ENCODE measurements around the gene APH1B.

The APH1B gene

DNA sequence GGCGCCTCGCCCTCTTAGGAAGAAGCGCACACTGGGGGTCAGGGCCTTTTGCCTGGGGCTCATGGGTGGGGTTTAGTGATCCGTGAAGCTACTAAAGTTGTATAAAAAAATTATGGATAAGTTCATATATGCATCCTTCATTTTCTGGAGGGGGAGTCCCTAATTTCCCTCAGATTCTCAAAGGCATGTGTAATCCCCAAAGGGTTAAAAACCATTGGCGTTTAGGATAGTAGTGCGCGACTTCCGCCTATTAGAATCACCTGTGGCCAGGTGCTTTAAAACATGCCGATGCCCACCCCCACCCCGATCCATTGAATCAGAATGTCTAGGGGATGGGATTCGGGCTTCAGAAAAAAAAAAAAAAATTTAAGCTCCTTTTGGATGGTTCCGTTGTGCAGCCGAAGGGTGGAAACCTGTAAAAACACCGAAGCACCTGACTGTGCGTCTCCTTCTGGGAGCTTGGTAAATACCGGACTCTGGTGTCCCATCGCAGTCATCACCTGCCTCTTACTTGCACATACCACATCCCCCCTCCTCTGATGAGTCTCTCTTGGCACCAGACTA lies 570 bp downstream of the APH1B start:
- no peak overlapping the region for H2BK15ac ChIP-seq (ENCODE audit: low read length)
- no peak overlapping the region for H2BK120ac ChIP-seq (ENCODE audit: low read depth, low read length)
- H3K4me3 ChIP-seq (ENCODE audit: low read length in 2 of 2): peak overlapping the region in 1 of 2 donors; percentile 92
- H2BK12ac ChIP-seq (ENCODE audit: low read length): no peak overlapping the region
- H3K23ac ChIP-seq (ENCODE audit: low read depth, low read length, poor library complexity): peak overlapping the region; percentile 77
- DNase-seq (ENCODE audit: low spot score): no peak
- WGBS, 2 donors (ENCODE audit: extremely low coverage in 2 of 2, insufficient read length in 2 of 2, insufficient replicate concordance in 1 of 2): no CpG with 5 or more reads among the region's 17 CpGs
- peaks cover 4 to 9% of the 10 kb centered on the region in 2 donors for H3K4me1 ChIP-seq (ENCODE audit: control insufficient read depth in 2 of 2, insufficient read depth in 1 of 2, low read depth in 1 of 2, low read length in 2 of 2)
- no peak overlapping the region for H4K91ac ChIP-seq (ENCODE audit: low read depth, low read length, poor library complexity)
- no peak overlapping the region for H2AK5ac ChIP-seq (ENCODE audit: low read depth, low read length)
- peaks cover 0 to 9% (median 2%) of the 10 kb centered on the region in 3 experiments for H3K27me3 ChIP-seq (ENCODE audit: control insufficient read depth in 3 of 3, insufficient read depth in 3 of 3, low read depth in 1 of 3, low read length in 3 of 3)
- peak overlapping the region; percentile 75 for H3K4me2 ChIP-seq (ENCODE audit: insufficient read depth, low read length, poor library complexity, severe bottlenecking)
- H3K79me1 ChIP-seq (ENCODE audit: low read depth, low read length): no peaks in the 10 kb centered on the region
- no peak overlapping the region for H3K27ac ChIP-seq (replicated peaks; ENCODE audit: low read length)
- H3K18ac ChIP-seq (ENCODE audit: low read length): peak overlapping the region; percentile 93
- no peak overlapping the region for H3K9ac ChIP-seq (ENCODE audit: low read depth, low read length, poor library complexity)
- no peaks in the 10 kb centered on the region for H3K36me3 ChIP-seq (replicated peaks in 1 of 2; ENCODE audit: control insufficient read depth in 2 of 2, insufficient read depth in 2 of 2, low read length in 2 of 2)
- H3K14ac ChIP-seq (ENCODE audit: low read length): peak overlapping the region; percentile 83
- H3K4ac ChIP-seq (ENCODE audit: low read length): no peak overlapping the region
- H2BK5ac ChIP-seq (ENCODE audit: low read length): no peak overlapping the region
- H4K8ac ChIP-seq (ENCODE audit: low read depth, low read length): no peak overlapping the region
- H3K9me3 ChIP-seq (replicated peaks in 1 of 2; ENCODE audit: control insufficient read depth in 2 of 2, insufficient read depth in 1 of 2, low read depth in 1 of 2, low read length in 2 of 2): peaks cover 0 to 2% of the 10 kb centered on the region in 2 donors
- H2AFZ ChIP-seq (ENCODE audit: low read length): no peak overlapping the region

DNA sequence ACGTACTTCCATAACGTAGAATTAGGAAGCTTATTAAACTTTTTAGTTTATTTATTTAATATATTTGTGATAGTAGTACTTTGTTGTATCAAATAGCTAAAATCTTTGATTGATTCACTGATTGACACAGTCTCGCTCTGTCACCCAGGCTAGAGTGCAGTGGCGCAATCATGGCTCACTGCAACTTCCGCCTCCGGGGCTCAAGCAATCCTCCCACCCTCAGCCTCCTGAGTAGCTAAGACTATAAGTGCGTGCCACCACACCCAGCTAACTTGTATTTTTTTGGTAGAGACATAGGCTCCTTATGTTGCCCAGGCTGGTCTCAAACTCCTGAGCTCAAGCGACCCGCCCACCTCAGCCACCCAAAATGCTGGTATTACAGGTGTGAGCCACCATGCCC lies 5.7 kb downstream of the APH1B start:
- Histone ChIP-seq H2AK5ac (ENCODE audit: low read depth, low read length) (no peak overlapping the region), H2BK120ac (ENCODE audit: low read depth, low read length) (no peak overlapping the region), H3K14ac (ENCODE audit: low read length) (no peak overlapping the region), H3K18ac (ENCODE audit: low read length) (no peak overlapping the region), H2AFZ (ENCODE audit: low read length) (no peak overlapping the region), H3K4me2 (ENCODE audit: insufficient read depth, low read length, poor library complexity, severe bottlenecking) (no peak overlapping the region), H2BK5ac (ENCODE audit: low read length) (no peak overlapping the region), H4K8ac (ENCODE audit: low read depth, low read length) (no peak overlapping the region), H3K36me3 (replicated peaks in 1 of 2; ENCODE audit: control insufficient read depth in 2 of 2, insufficient read depth in 2 of 2, low read length in 2 of 2) (no peaks in the 10 kb centered on the region), H3K23ac (ENCODE audit: low read depth, low read length, poor library complexity) (no peak overlapping the region), H3K4me3 (ENCODE audit: low read length in 2 of 2) (no peak overlapping the region), H3K4ac (ENCODE audit: low read length) (no peak overlapping the region), H3K9ac (ENCODE audit: low read depth, low read length, poor library complexity) (no peak overlapping the region), H3K27ac (replicated peaks; ENCODE audit: low read length) (no peak overlapping the region), H3K9me3 (replicated peaks in 1 of 2; ENCODE audit: control insufficient read depth in 2 of 2, insufficient read depth in 1 of 2, low read depth in 1 of 2, low read length in 2 of 2) (no peaks in the 10 kb centered on the region), H3K4me1 (ENCODE audit: control insufficient read depth in 2 of 2, insufficient read depth in 1 of 2, low read depth in 1 of 2, low read length in 2 of 2) (peaks cover 0 to 7% of the 10 kb centered on the region in 2 donors), H2BK15ac (ENCODE audit: low read length) (no peak overlapping the region), H3K79me1 (ENCODE audit: low read depth, low read length) (no peaks in the 10 kb centered on the region), H4K91ac (ENCODE audit: low read depth, low read length, poor library complexity) (no peak overlapping the region), H3K27me3 (ENCODE audit: control insufficient read depth in 3 of 3, insufficient read depth in 3 of 3, low read depth in 1 of 3, low read length in 3 of 3) (peaks cover 0 to 2% (median 0%) of the 10 kb centered on the region in 3 experiments), H2BK12ac (ENCODE audit: low read length) (no peak overlapping the region)
- WGBS, 2 donors (ENCODE audit: extremely low coverage in 2 of 2, insufficient read length in 2 of 2, insufficient replicate concordance in 1 of 2): no CpG with 5 or more reads among the region's 9 CpGs
- DNase-seq (ENCODE audit: low spot score): no peak

DNA sequence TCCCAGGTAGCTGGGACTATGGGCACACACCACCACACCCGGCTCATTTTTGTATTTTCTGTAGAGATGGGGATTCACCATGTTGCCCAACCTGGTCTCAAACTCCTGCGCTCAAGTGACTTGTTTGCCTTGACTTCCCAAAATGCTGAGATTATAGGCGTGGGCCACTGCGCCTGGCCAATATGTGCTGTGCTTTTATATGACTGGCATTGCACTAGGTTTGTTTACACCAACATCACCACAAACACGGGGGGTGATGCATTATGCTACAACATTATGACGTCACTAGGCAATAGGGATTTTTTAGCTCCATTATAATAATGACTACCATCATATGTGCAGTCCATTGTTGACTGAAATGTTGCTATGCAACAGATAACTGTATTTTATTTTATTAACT lies 6.9 kb downstream of the APH1B start:
- Histone ChIP-seq H3K9me3 (replicated peaks in 1 of 2; ENCODE audit: control insufficient read depth in 2 of 2, insufficient read depth in 1 of 2, low read depth in 1 of 2, low read length in 2 of 2) (no peaks in the 10 kb centered on the region), H3K36me3 (replicated peaks in 1 of 2; ENCODE audit: control insufficient read depth in 2 of 2, insufficient read depth in 2 of 2, low read length in 2 of 2) (no peaks in the 10 kb centered on the region), H3K4me2 (ENCODE audit: insufficient read depth, low read length, poor library complexity, severe bottlenecking) (no peak overlapping the region), H3K4ac (ENCODE audit: low read length) (no peak overlapping the region), H2BK5ac (ENCODE audit: low read length) (no peak overlapping the region), H2AFZ (ENCODE audit: low read length) (no peak overlapping the region), H2BK15ac (ENCODE audit: low read length) (no peak overlapping the region), H3K23ac (ENCODE audit: low read depth, low read length, poor library complexity) (no peak overlapping the region), H3K18ac (ENCODE audit: low read length) (no peak overlapping the region), H3K9ac (ENCODE audit: low read depth, low read length, poor library complexity) (no peak overlapping the region), H3K79me1 (ENCODE audit: low read depth, low read length) (no peaks in the 10 kb centered on the region), H4K8ac (ENCODE audit: low read depth, low read length) (no peak overlapping the region), H2BK120ac (ENCODE audit: low read depth, low read length) (no peak overlapping the region), H2BK12ac (ENCODE audit: low read length) (no peak overlapping the region), H3K27ac (replicated peaks; ENCODE audit: low read length) (no peak overlapping the region), H3K27me3 (ENCODE audit: control insufficient read depth in 3 of 3, insufficient read depth in 3 of 3, low read depth in 1 of 3, low read length in 3 of 3) (no peaks in the 10 kb centered on the region), H3K4me1 (ENCODE audit: control insufficient read depth in 2 of 2, insufficient read depth in 1 of 2, low read depth in 1 of 2, low read length in 2 of 2) (peaks cover 0 to 11% of the 10 kb centered on the region in 2 donors), H4K91ac (ENCODE audit: low read depth, low read length, poor library complexity) (no peak overlapping the region), H3K4me3 (ENCODE audit: low read length in 2 of 2) (no peak overlapping the region), H2AK5ac (ENCODE audit: low read depth, low read length) (no peak overlapping the region), H3K14ac (ENCODE audit: low read length) (no peak overlapping the region)
- whole genome bisulfite sequencing, 2 donors (ENCODE audit: extremely low coverage in 2 of 2, insufficient read length in 2 of 2, insufficient replicate concordance in 1 of 2): no CpG with 5 or more reads among the region's 6 CpGs
- no peak for DNase-seq (ENCODE audit: low spot score)

DNA sequence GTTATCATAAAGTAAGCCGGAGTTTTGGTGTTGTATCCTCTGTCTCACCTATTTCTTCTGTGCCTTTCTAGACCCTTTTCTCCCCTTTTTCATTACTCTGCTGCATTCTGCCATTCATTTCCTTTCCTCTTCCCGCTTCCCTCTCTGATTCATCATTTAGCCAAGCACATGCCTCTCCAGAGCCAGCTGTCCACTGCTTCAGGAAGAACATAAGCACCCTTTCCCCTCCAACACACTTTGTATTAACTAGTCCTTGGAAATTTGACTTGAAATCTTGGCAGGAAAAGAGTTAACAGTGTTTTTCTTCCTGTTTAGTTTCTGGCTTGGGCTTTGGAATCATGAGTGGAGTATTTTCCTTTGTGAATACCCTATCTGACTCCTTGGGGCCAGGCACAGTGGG lies 9.7 kb downstream of the APH1B start:
- Histone ChIP-seq H3K9ac (ENCODE audit: low read depth, low read length, poor library complexity) (no peak overlapping the region), H2BK12ac (ENCODE audit: low read length) (no peak overlapping the region), H3K14ac (ENCODE audit: low read length) (no peak overlapping the region), H2BK120ac (ENCODE audit: low read depth, low read length) (no peak overlapping the region), H4K91ac (ENCODE audit: low read depth, low read length, poor library complexity) (no peak overlapping the region), H3K18ac (ENCODE audit: low read length) (no peak overlapping the region), H3K36me3 (replicated peaks in 1 of 2; ENCODE audit: control insufficient read depth in 2 of 2, insufficient read depth in 2 of 2, low read length in 2 of 2) (no peaks in the 10 kb centered on the region), H3K79me1 (ENCODE audit: low read depth, low read length) (no peaks in the 10 kb centered on the region), H3K27ac (replicated peaks; ENCODE audit: low read length) (no peak overlapping the region), H3K4me2 (ENCODE audit: insufficient read depth, low read length, poor library complexity, severe bottlenecking) (no peak overlapping the region), H3K27me3 (ENCODE audit: control insufficient read depth in 3 of 3, insufficient read depth in 3 of 3, low read depth in 1 of 3, low read length in 3 of 3) (no peaks in the 10 kb centered on the region), H2BK15ac (ENCODE audit: low read length) (no peak overlapping the region), H2BK5ac (ENCODE audit: low read length) (no peak overlapping the region), H3K23ac (ENCODE audit: low read depth, low read length, poor library complexity) (no peak overlapping the region), H4K8ac (ENCODE audit: low read depth, low read length) (no peak overlapping the region), H3K4me3 (ENCODE audit: low read length in 2 of 2) (no peak overlapping the region), H3K9me3 (replicated peaks in 1 of 2; ENCODE audit: control insufficient read depth in 2 of 2, insufficient read depth in 1 of 2, low read depth in 1 of 2, low read length in 2 of 2) (no peaks in the 10 kb centered on the region), H2AFZ (ENCODE audit: low read length) (peak overlapping the region; percentile 27), H3K4me1 (ENCODE audit: control insufficient read depth in 2 of 2, insufficient read depth in 1 of 2, low read depth in 1 of 2, low read length in 2 of 2) (peaks cover 0 to 7% of the 10 kb centered on the region in 2 donors), H3K4ac (ENCODE audit: low read length) (no peak overlapping the region), H2AK5ac (ENCODE audit: low read depth, low read length) (no peak overlapping the region)
- WGBS, 2 donors (ENCODE audit: extremely low coverage in 2 of 2, insufficient read length in 2 of 2, insufficient replicate concordance in 1 of 2): no CpG with 5 or more reads among the region's 2 CpGs
- DNase-seq (ENCODE audit: low spot score): no peak
